ENCODE results near the gene PRR12. TPM values are rescaled to one million over a fixed set of nuclear protein-coding genes. Genes with fewer than 3 reads are reported as not detected.
A peak's percentile ranks its signal among the peaks of the same experiment; 100 is the strongest.

Gene PRR12
- total RNA-seq, 1 experiment from 2014 or later = 4.7 TPM

DNA sequence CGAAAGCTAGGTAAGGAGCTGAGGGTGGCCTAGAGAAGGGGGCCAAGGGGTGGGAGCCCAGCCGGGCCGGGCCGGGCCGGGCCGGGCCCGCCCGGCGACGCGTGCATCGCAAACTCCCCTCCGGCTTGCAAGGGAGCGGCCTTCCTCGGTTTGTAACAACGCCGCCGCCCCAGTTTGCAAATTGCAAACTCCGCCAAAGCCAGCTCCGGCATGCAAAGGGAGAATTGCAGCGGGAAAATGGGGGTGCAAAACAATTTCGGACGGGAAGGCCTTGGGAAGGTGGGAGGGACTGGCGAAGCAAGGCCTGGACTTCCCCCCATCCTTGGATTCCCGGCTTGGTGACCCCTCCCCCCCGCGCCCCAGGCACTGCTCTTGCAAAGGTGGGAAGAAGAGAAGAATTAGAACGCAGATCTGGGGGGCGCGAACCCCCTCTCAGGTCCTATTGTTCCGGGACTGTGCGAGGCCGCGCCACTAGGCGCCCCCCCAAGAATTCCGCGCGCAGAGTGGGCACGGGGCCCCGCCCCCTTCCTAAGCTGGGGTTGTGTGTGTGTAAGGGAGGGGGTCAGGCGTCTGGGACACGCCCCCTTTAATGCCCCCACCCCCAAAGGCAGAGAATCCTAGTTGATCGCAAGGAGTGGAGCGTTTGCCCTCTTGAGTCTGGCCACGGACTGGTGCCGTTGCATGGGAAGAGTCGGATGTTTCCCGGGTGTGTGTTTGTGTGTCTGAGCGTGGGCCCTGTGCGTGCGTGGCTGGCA lies 926 bp downstream of the PRR12 start:
- peak; percentile 50 for DNase-seq (ENCODE audit: low spot score)

DNA sequence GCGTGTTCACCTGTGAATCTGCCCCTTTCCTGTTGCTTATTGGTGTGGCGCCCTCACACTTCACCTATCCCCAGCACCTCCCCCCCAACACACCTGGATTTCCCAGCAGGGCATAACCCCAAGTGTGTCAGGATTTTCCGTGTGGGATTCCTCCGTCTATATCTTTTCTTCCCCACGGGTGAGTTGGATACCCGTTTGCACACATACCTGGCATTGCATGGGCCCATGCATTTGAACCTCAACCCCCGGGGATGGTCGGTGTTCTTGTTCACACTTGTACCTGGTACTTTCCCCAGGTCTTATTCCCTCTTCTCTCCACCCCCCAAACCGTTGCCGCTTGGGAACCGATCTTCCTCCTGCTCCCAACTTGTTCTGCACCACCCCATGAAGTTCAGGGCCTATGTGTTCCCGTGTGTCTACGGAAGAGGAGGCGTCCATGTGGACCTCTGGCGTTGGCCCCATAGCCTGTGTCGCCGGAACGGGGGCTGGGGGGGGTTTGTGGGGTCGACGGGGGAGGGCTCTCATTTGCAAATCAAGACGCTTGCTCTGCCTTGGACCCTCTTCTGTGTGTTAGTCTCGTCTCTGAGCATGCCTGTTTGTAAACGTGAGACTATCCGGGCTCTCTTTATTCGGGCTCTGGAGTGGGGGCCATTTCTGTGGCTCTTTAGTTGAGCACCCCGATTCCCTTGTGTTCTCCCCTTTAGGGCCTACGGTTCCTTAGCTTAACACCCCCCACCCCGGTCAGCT lies 1.7 kb downstream of the PRR12 start:
- DNase-seq (ENCODE audit: low spot score) = no peak

DNA sequence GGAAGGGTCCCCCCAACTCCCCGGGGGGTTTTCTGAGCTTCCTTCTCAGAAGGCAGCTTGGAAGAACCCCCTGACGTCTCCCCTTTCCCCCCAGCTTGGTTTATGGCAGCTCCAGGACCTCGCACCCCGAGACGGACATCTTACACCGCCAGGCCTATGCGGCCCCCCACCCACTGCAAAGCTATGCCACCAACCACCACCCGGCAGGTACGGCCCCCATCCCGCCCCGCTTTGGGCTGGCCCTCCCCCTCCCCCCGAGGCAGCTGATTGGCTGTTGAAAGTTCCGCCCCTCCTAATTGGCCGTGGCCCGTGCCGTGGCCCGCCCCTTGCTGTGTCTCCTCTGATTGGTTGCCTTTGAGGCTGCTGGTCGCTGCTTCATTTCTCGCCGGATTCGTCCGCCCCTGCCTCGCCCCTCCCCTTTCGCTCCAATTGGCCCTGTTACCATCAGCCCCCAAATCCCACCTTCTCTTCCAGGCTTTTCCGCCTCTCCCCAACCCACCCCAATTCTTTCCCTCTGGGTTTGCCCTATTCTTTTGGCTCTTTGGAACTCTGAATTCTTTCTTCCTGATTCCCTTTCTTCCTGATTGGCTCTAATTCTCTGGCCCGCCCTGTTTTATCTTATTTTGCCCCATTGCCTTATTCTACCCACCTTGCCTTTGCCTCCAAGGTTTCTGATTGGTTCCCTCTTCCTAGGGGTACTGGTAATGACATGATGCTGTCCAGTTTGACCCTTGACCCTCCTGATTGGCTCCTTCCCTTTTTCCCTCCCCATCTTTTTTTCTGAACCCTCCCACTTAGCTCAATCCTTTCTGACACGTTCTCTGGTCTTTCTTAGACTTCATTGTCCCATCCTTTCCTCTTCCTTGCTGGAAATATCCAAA lies 2.5 kb downstream of the PRR12 start:
- peak; percentile 72 for DNase-seq (ENCODE audit: low spot score)

DNA sequence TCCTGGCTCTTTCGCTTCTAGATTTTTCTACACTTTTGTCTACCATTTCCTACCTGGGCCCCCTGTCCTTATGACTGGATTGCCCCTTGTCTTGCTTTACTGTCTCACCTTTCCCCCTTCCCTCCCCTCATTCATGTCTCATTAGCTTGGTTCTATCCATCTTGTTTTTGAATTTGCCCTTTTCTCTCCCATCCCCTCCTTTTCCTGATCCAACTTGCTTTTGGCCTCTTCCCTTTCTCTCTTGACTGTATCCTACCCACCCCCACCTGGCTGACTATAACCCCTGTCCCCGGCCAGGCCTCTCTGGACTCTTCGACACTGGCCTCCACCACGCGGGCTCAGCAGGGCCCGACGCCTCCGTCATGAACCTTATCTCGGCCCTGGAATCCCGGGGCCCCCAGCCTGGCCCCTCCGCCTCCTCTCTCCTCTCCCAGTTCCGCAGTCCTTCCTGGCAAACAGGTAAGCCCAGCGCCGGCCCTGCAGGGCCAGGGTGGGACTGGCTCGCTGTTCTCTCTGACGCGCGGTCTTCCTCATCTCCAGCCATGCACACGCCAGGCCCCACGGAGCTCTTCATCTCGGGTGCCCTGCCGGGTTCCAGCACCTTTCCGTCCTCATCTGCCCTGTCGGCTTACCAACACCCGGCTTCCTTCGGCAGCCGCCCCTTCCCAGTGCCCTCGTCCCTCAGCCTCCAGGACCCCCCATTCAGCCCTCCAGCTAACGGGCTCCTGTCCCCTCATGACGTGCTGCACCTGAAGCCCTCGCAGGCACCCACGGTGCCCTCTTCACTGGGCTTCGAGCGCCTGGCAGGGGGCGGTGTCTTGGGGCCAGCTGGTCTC lies 3.4 kb downstream of the PRR12 start:
- no peak for DNase-seq (ENCODE audit: low spot score)

DNA sequence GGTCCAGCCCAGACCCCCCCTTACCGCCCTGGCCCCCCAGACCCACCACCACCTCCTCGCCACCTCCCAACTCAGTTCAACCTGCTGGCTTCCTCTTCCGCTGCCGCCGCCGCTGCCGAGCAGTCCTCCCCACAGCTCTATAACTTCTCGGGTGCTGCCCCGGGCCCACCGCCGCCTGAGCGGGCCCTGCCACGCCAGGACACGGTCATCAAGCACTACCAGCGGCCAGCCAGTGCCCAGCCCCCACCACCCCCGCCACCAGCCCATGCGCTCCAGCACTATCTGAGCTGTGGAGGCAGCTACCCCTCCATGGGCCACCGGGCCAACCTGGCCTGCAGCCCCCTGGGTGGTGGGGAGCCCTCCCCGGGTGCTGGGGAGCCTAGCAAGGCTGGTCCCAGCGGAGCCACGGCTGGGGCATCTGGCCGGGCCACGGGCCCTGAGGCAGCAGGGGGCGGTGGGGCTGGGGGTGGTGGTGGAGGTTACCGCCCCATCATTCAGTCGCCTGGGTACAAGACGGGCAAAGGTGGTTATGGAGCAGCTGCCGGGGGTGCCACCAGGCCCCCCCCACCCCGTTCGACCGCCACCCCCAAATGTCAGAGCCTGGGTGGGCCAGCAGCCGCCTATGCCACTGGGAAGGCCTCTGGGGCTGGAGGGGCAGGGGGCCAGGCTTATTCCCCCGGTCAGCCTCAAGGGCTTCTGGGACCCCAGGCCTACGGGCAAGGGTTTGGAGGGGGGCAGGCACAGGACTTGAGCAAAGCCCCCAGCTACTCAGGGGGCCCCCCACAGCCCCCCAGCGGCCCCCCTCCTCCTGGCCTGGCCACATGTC lies 4.2 kb downstream of the PRR12 start:
- no peak for DNase-seq (ENCODE audit: low spot score)

DNA sequence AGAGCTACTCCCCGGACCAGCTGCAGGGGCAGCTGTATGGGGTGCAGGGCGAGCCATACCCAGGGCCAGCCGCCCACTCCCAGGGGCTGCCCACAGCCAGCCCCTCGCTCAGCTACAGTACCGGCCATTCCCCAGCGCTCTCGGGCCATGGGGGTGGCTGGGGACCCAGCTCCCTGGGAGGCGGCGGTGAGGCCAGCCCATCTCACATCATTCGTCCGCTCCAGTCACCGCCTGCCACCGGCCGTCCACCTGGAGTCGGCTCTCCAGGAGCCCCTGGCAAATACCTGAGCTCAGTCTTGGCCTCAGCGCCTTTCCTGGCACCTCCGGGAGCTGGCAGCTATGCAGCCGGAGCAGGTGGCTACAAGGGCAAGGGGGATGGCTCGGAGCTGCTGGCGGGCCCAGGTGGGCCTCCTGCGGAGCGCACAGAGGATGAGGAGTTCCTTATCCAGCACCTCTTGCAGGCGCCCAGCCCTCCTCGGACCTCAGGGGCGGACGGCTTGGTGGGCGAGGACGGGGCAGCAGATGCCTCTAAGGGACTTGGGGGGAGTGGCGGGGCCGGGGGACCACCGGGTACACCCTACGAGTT lies 4.9 kb downstream of the PRR12 start:
- DNase-seq (ENCODE audit: low spot score) = no peak

DNA sequence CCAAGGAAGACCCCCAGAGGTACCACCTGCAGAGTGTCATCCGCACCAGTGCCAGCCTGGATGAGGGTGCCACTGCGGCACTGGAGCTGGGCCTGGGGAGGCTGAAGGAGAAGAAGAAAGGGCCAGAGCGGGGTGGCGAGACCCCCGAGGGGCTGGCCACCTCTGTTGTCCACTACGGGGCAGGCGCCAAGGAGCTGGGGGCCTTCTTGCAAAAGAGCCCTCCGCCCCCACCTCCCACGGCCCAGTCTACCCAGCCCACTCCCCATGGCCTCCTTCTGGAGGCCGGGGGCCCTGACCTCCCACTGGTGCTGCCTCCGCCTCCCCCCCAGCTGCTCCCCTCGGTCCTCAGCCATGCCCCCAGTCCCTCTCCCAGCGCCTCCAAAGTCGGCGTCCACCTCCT lies 5.4 kb downstream of the PRR12 start:
- no peak for DNase-seq (ENCODE audit: low spot score)

DNA sequence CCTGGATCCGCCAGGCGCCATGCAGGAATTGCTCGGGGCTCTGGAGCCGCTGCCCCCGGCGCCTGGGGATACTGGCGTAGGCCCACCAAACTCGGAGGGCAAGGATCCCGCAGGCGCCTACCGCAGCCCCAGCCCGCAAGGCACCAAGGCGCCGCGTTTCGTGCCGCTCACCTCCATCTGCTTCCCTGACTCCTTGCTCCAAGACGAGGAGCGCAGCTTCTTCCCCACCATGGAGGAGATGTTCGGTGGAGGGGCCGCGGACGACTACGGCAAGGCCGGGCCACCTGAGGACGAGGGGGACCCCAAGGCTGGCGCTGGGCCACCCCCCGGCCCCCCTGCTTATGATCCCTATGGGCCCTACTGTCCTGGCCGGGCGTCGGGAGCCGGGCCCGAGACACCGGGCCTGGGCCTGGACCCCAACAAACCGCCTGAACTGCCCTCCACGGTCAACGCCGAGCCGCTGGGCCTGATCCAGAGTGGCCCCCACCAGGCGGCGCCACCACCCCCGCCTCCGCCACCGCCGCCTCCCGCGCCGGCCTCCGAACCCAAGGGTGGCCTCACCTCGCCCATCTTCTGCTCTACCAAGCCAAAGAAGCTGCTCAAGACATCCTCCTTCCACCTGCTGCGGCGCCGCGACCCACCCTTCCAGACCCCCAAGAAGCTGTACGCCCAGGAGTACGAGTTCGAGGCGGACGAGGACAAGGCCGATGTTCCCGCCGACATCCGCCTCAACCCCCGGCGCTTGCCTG lies 6.1 kb downstream of the PRR12 start:
- no peak for DNase-seq (ENCODE audit: low spot score)

DNA sequence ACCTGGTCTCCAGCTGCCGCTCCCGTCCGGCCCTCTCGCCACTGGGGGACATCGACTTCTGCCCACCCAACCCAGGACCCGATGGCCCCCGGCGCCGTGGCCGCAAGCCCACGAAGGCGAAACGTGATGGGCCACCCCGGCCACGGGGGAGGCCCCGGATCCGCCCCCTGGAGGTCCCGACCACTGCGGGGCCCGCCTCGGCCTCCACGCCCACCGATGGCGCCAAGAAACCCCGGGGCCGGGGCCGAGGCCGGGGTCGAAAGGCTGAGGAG lies 6.7 kb downstream of the PRR12 start:
- no peak for DNase-seq (ENCODE audit: low spot score)

DNA sequence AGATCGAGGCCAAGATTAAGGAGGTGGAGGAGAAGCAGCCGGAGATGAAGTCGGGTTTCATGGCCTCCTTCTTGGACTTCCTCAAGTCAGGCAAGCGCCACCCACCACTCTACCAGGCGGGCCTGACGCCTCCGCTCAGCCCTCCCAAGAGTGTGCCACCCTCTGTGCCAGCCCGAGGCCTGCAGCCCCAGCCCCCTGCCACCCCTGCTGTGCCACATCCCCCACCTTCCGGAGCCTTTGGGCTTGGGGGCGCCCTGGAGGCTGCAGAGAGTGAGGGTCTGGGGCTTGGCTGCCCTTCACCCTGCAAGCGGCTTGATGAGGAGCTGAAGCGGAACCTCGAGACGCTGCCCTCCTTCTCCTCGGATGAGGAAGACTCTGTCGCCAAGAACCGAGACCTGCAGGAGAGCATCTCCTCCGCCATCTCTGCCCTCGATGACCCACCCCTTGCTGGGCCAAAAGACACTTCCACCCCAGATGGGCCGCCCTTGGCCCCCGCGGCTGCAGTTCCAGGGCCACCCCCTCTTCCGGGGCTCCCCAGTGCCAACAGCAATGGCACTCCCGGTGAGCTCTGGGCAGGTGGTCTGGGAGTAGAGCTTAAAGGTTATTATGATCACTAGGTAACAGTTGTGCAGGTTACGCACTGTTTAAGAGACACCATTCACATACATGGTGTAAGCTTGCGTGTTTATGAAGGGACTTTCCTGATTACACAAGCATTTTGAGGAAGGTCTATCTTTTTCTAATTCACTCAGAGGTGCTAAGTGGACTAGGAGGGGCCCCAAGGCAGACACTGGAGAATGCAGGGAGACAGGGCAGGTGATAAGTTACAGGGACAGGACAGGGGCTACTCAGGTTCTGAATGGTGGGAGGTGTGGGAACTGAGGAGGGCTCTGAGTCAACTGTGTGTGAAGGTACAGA lies 8.7 kb downstream of the PRR12 start:
- no peak for DNase-seq (ENCODE audit: low spot score)

DNA sequence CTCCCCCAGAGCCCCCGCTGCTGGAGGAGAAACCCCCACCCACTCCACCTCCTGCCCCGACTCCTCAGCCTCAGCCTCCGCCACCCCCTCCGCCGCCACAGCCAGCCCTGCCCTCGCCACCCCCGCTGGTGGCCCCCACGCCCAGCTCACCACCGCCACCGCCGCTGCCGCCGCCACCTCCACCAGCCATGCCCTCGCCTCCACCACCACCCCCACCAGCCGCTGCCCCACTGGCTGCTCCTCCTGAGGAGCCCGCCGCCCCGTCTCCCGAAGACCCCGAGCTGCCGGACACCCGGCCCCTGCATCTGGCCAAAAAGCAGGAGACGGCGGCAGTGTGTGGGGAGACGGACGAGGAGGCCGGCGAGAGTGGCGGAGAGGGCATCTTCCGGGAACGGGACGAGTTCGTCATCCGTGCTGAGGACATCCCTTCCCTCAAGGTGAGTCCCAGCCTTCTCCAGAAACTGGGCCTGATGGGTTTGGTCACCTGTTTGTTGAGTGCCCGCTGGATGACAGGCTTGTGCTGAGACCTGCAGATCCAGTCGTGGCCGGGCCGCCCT lies 10.6 kb downstream of the PRR12 start:
- DNase-seq (ENCODE audit: low spot score) = no peak

DNA sequence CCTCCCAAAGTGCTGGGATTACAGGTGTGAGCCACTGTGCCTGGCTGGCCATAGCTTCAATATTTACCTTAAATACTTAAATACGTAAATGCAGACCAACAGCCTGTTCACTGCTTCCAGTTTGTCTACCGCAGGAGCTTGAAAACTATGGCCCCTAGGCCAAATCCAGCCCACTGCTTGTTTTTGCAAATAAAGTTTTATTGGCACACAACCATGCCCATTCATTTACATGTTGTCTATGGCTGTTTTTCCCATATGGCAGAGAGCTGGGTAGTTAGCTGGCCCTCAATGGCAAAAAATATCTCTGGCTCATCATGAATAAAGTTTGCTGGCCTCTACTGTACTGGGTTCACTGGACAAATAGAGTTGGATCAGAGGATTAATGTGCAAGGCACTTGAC lies 11.8 kb downstream of the PRR12 start:
- no peak for DNase-seq (ENCODE audit: low spot score)

DNA sequence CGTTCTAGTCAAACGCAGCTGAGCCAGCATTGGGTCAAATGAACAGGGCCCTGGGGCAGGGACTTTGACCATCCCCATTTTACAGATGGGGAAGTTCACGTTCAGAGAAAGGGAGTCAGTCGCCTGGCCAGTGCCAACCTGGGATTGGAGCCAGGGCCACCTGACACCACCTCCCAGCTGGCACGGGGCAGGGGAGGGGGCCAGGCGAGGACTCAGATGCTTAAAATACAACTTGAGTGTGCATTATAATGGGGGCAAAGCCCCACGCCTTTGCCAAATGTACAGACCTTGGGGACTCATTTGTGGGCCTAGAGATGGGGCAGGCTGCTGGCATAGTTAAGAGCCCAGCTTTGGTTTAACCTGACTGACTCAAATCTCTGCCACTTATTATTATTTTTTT lies 14.6 kb downstream of the PRR12 start:
- no peak for DNase-seq (ENCODE audit: low spot score)

DNA sequence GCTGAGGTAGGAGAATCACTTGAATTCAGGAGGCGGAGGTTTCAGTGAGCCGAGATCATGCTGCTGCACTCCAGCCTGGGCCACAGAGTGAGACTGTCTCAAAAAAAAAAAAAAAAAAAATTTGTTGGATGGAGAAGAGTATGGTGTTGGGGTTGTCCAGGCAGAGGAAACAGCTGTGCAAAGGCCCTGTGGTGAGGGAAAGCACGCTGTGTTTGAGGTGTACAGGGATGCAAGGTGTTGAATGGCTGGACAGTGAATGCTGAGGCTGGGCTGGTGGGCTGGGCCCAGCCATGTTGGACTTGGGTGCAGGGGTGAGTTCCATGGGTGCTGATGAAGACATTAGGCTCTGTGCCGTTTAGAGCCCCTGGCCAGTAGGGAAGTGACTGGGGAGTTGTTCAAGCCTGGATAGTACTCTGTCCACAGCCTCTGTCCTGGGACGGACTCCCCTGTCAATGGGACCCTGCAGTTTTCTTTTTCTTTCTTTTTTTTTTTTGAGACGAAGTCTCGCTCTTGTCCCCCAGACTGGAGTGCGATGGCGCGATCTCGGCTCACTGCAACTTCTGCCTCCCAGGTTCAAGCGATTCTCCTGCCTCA lies 18.6 kb downstream of the PRR12 start:
- no peak for DNase-seq (ENCODE audit: low spot score)

DNA sequence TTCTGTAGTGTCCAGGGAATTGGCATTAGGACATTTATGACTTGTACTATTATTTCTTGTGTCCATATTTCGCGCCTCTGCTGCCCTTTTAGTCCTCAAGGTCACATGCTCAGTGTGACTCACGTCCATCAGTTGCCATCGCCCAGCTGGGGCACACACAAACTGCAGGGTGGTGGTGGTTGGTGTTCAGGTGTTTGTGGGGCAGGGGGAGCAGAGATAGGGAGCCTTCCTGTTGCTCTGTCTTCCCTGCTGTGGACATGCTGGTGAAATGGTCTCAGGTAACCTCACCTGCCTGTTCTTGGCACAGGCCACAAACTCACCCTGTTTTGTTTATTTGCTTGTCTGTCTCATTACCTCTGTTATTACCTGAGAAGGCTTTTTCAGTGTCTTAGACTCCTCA lies 22.4 kb downstream of the PRR12 start:
- DNase-seq (ENCODE audit: low spot score) = peak; percentile 85

DNA sequence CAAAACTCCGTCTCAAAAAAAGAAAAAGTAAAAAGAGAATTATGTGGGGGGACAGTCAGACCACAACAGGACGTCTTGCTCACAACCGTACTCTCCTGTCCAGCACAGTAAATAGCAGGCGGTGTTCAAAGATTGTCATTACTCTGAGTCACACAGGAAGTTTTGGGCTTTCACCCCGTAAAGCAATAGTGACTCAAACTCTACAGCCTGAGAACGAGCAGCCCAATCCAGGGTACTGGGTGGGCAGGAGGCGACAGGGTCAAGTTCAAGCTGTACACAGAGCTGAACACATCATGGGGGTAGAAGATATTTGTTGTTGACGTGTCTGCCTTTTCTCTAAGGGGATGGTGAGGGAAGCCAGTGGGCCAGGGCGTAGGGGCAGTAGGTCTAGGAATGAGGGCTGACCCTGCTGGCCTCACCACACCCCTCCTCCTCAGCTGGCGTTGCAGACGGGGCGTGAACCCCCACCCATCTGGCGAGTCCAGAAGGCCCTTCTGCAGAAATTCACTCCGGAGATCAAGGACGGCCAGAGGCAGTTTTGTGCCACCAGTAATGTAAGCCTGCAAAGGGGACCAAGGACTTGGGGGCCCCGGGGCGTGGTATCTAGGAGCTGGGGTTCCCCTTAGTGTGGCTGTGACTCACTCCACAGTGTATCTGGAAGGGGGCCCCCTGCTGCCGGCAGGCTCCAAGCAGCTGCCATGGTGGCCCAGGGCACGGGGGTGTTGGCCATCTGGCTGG lies 23.3 kb downstream of the PRR12 start:
- DNase-seq (ENCODE audit: low spot score) = peak; percentile 97

DNA sequence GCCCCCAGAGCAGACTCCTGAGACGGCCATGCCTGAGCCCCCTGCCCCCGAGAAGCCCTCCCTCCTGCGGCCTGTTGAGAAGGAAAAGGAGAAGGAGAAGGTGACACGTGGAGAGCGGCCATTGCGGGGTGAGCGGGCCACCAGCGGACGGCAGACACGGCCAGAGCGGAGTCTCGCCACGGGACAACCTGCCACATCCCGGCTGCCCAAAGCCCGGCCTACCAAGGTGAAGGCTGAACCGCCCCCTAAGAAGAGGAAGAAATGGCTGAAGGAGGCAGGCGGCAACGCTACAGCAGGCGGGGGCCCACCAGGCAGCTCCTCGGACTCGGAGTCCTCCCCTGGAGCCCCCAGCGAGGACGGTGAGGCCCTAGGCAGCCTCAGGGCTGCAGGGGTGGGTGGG lies 24.9 kb downstream of the PRR12 start:
- DNase-seq (ENCODE audit: low spot score) = no peak
